ENCODE data around the gene CFAP90. TPM values are rescaled to one million over a fixed set of nuclear protein-coding genes. Genes with fewer than 3 reads are reported as not detected.

CFAP90 gene
- polyA plus RNA-seq, 10 donors: 0.15 to 0.62 (median 0.20) TPM; not detected in 1

- no peak for DNase-seq
Measured at GRCh38 chr5:7823594-7823993, 27.3 kb downstream of the CFAP90 start.

GRCh38 chr5:7822449-7822848 is 28.5 kb downstream of the CFAP90 start:
- no peak for DNase-seq

GRCh38 chr5:7816535-7816901 is 34.4 kb downstream of the CFAP90 start:
- DNase-seq: no peak

GRCh38 chr5:7815892-7816534 is 34.9 kb downstream of the CFAP90 start:
- DNase-seq: peak; percentile 23 to 73 (median 58)

GRCh38 chr5:7814816-7815215 is 36.1 kb downstream of the CFAP90 start:
- no peak for DNase-seq

- no peak for DNase-seq
Measured at GRCh38 chr5:7813576-7813975, 37.4 kb downstream of the CFAP90 start.

GRCh38 chr5:7813007-7813406 is 37.9 kb downstream of the CFAP90 start:
- DNase-seq: no peak

GRCh38 chr5:7811715-7812114 is 39.2 kb downstream of the CFAP90 start:
- DNase-seq: no peak

- no peak for DNase-seq
Measured at GRCh38 chr5:7808998-7809397, 41.9 kb downstream of the CFAP90 start.

GRCh38 chr5:7805379-7805778 is 45.6 kb downstream of the CFAP90 start:
- no peak for DNase-seq

- DNase-seq: no peak
Measured at GRCh38 chr5:7803937-7804336, 47.0 kb downstream of the CFAP90 start.

GRCh38 chr5:7802855-7803254 is 48.1 kb downstream of the CFAP90 start:
- DNase-seq: no peak

GRCh38 chr5:7801891-7802614 is 48.9 kb downstream of the CFAP90 start:
- no peak for DNase-seq

GRCh38 chr5:7795306-7795705 is 55.6 kb downstream of the CFAP90 start:
- no peak for DNase-seq

GRCh38 chr5:7794823-7795222 is 56.1 kb downstream of the CFAP90 start:
- no peak for DNase-seq

- no peak for DNase-seq
Measured at GRCh38 chr5:7794311-7794710, 56.6 kb downstream of the CFAP90 start.

GRCh38 chr5:7793895-7794294 is 57.0 kb downstream of the CFAP90 start:
- DNase-seq: no peak

- no peak for DNase-seq
Measured at GRCh38 chr5:7789567-7789966, 61.4 kb downstream of the CFAP90 start.

GRCh38 chr5:7787770-7788169 is 63.2 kb downstream of the CFAP90 start:
- DNase-seq: no peak

GRCh38 chr5:7784683-7785380 is 66.1 kb downstream of the CFAP90 start:
- DNase-seq: no peak

- DNase-seq: no peak
Measured at GRCh38 chr5:7781899-7782298, 69.0 kb downstream of the CFAP90 start.

Measured in muscle of back (tissue), 11 donors.